Mesendoderm (in vitro differentiated cells): ENCODE results near the gene FFAR2.
A peak's percentile ranks its signal among the peaks of the same experiment; 100 is the strongest.

Source experiments
- DNase-seq: peaks from one replicate; pipeline ENCODE4 v3.0.0; 2013
- H2AK5ac ChIP-seq: 2 replicates; pipeline ENCODE4 v1.6.1; 2013; ENCODE audit warnings: low read length, inconsistent platforms
- H2BK120ac ChIP-seq: 2 replicates; pipeline ENCODE4 v1.6.1; 2013; ENCODE audit warnings: low read depth, mild to moderate bottlenecking, low read length, moderate library complexity, mixed read lengths
- H2BK15ac ChIP-seq: replicated peaks from 2 replicates; pipeline ENCODE4 v1.6.1; 2013; ENCODE audit warnings: low read depth, mild to moderate bottlenecking, moderate library complexity
- H2BK5ac ChIP-seq: 2 replicates; pipeline ENCODE4 v1.6.1; 2013; ENCODE audit warnings: low read length, inconsistent platforms
- H3K18ac ChIP-seq: 2 replicates; pipeline ENCODE4 v1.6.1; 2013; ENCODE audit warnings: mild to moderate bottlenecking, low read length, mixed read lengths
- H3K23ac ChIP-seq: one replicate; pipeline ENCODE4 v1.6.1; 2013; ENCODE audit warnings: low read length
- H3K27ac ChIP-seq: 2 replicates; pipeline ENCODE4 v1.5.1; 2013; ENCODE audit warnings: low read depth, mild to moderate bottlenecking, inconsistent platforms, low read length, moderate library complexity
- H3K27me3 ChIP-seq: 2 replicates; pipeline ENCODE4 v1.6.1; 2013; ENCODE audit warnings: low read length, control low read depth, mild to moderate bottlenecking, inconsistent platforms; ENCODE audit not compliant: insufficient read depth, poor library complexity
- H3K36me3 ChIP-seq: 2 replicates; pipeline ENCODE4 v1.6.1; 2013; ENCODE audit warnings: low read length, inconsistent platforms; ENCODE audit not compliant: control insufficient read depth, insufficient read depth
- H3K4ac ChIP-seq: one replicate; pipeline ENCODE4 v1.6.1; 2013; ENCODE audit warnings: low read depth, mild to moderate bottlenecking, low read length, moderate library complexity
- H3K4me1 ChIP-seq: 2 replicates; pipeline ENCODE4 v1.6.1; 2013; ENCODE audit warnings: low read depth, low read length, inconsistent platforms; ENCODE audit not compliant: control insufficient read depth
- H3K4me2 ChIP-seq: 2 replicates; pipeline ENCODE4 v1.6.1; 2013; ENCODE audit warnings: low read length
- H3K4me3 ChIP-seq: 2 replicates; pipeline ENCODE4 v1.5.1; 2013; ENCODE audit warnings: mild to moderate bottlenecking, low read length
- H3K56ac ChIP-seq: one replicate; pipeline ENCODE4 v1.6.1; 2013; ENCODE audit warnings: low read length
- H3K79me1 ChIP-seq: 2 replicates; pipeline ENCODE4 v1.6.1; 2013; ENCODE audit warnings: low read length, inconsistent platforms
- H3K79me2 ChIP-seq: 2 replicates; pipeline ENCODE4 v1.6.1; 2013; ENCODE audit warnings: mild to moderate bottlenecking, low read length; ENCODE audit not compliant: control insufficient read depth, insufficient read depth
- H3K9ac ChIP-seq: 2 replicates; pipeline ENCODE4 v1.6.1; 2013; ENCODE audit warnings: low read length, inconsistent platforms
- H4K5ac ChIP-seq: one replicate; pipeline ENCODE4 v1.6.1; 2013; ENCODE audit warnings: low read length
- H4K8ac ChIP-seq: one replicate; pipeline ENCODE4 v1.6.1; 2013; ENCODE audit warnings: low read depth, mild to moderate bottlenecking, control low read depth, low read length, moderate library complexity
- WGBS: extraction: QIAGEN DNeasy Blood & Tissue Kit; methylation state at CpG from one replicate; pipeline ENCODE4 v1.1.7; 2013; ENCODE audit warnings: low lambda C conversion rate, missing lambda C conversion rate; ENCODE audit not compliant: insufficient coverage; ENCODE audit errors: extremely low coverage; 5-methylcytosine and 5-hydroxymethylcytosine counted together

Gene FFAR2

DNA sequence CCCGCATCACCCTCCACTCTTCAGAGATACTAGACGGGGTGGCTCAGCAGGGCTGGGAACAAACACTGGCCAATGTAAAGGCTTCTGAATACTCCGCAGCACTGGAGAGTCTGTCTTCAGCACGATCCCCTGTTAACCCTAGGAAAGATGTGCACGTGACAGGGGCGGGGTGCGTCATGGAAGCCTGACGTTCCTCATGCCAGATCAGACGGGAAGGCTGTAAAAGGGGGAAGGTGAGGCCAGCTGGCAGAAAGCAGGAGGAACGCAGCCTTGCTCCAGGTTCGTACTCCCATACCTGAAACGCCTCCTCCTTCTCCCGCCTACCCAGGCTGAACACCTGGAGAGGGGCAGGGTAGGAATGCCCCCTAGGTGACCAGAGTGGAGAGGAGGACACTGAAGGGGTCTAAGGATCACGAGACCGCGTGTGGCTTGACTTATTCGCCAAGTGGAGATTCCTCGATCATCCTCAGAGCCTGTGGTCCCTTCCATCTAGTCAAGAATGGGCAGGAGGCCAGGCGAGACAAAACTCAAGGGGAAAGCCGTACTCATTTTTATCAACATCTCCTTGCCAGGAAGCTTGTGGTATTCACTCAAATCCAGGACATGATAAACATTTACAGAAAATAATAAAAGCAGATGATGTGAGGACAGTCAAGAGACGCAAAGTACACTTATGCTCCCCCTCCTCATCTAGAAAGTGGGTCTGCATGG, 18.2 kb upstream of the FFAR2 start:
- DNase-seq = no peak
- WGBS = 100% methylated on average over 1 of the region's 21 CpGs
- Histone ChIP-seq H2AK5ac (no peak overlapping the region), H3K9ac (no peak overlapping the region), H4K8ac (no peak overlapping the region), H2BK15ac (no peak overlapping the region), H3K27ac (no peak overlapping the region), H3K4me3 (no peak overlapping the region), H3K18ac (no peak overlapping the region), H3K4me1 (no peaks in the 10 kb centered on the region), H4K5ac (no peak overlapping the region), H3K27me3 (no peaks in the 10 kb centered on the region), H3K79me1 (no peaks in the 10 kb centered on the region), H3K4me2 (no peak overlapping the region), H3K56ac (no peak overlapping the region), H3K4ac (no peak overlapping the region), H2BK120ac (no peak overlapping the region), H3K79me2 (no peaks in the 10 kb centered on the region), H2BK5ac (no peak overlapping the region), H3K36me3 (no peaks in the 10 kb centered on the region), H3K23ac (no peak overlapping the region)

DNA sequence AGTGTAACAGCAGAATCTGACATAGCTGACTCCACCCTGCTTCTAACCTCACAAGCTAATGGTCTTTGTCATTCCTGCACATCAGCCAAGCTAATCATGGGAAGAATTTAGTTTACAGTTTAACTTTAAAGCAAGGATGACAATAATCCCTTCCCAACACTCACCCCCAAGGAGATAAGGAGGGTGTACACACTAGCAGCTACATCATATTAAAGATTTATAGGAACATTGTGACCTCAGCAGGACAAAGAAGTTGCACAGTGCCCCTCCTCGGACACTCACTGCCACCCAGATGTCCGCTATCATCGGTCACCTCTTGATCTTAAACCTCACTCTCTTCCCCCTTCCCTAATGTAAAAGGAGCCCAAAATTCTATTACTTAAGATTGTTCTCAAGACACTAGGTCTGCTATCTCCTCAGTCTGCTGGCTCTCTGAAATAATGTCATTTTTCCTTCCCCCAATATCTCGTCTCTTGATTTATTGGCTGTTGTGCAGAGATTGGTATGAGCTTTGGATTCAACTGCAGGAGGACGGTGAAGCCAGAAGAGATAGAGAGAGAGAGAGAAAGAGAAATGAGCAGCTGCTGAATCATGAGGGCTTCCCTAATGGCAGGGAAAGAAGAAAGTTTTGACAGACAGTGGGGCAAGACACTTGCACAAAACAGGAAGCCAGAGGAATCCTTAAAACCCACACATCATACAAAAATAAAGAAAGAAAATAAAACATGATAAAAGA, 17.5 kb upstream of the FFAR2 start:
- Histone ChIP-seq H2AK5ac (no peak overlapping the region), H3K4me1 (no peaks in the 10 kb centered on the region), H3K18ac (no peak overlapping the region), H4K5ac (no peak overlapping the region), H3K23ac (no peak overlapping the region), H3K27me3 (no peaks in the 10 kb centered on the region), H3K4me3 (no peak overlapping the region), H2BK120ac (no peak overlapping the region), H3K56ac (no peak overlapping the region), H3K79me1 (no peaks in the 10 kb centered on the region), H2BK15ac (no peak overlapping the region), H3K4ac (no peak overlapping the region), H2BK5ac (no peak overlapping the region), H3K79me2 (no peaks in the 10 kb centered on the region), H3K36me3 (no peaks in the 10 kb centered on the region), H4K8ac (no peak overlapping the region), H3K4me2 (no peak overlapping the region), H3K27ac (no peak overlapping the region), H3K9ac (no peak overlapping the region)
- whole genome bisulfite sequencing = no CpG with 5 or more reads among the region's 5 CpGs
- no peak for DNase-seq

DNA sequence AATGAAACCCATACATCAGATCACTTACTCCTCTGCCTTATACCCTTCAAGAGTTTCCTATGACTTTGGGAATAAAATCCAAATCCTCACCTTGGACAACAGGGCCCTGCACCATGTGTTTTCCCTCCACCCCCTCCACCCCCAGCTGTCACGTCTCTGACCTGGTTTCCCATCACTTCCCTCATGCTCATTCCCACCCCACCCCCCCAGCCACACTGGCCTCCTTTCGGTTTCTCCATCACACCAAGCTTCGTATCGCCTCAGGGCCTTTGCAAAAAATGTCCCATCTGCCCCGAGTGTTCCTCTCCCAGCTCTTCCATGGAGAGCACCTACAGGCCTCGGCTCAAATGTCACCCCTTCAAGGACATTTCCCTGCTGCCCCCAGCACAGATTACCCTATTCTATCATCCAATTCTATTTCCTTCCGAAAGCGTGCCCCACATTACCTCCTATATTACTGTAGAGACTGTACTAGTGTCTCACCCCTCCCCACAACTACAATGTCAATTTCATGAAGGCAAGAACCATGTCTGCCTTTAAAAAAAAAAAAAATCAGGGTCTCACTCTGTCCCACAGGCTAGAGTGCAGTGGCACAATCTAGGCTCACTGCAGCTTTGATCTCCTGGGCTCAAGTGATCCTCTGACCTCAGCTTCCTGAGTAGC, 16.8 kb upstream of the FFAR2 start:
- H3K79me2 ChIP-seq = no peaks in the 10 kb centered on the region
- H4K5ac ChIP-seq = no peak overlapping the region
- no peak for DNase-seq
- no peak overlapping the region for H3K4me2 ChIP-seq
- H3K27ac ChIP-seq = no peak overlapping the region
- H3K36me3 ChIP-seq = no peaks in the 10 kb centered on the region
- no peak overlapping the region for H2AK5ac ChIP-seq
- H2BK5ac ChIP-seq = no peak overlapping the region
- no peak overlapping the region for H2BK15ac ChIP-seq
- no peak overlapping the region for H4K8ac ChIP-seq
- no CpG with 5 or more reads among the region's 8 CpGs for WGBS
- no peak overlapping the region for H3K9ac ChIP-seq
- no peaks in the 10 kb centered on the region for H3K4me1 ChIP-seq
- H3K18ac ChIP-seq = no peak overlapping the region
- H2BK120ac ChIP-seq = no peak overlapping the region
- H3K23ac ChIP-seq = no peak overlapping the region
- H3K4me3 ChIP-seq = no peak overlapping the region
- no peaks in the 10 kb centered on the region for H3K79me1 ChIP-seq
- H3K56ac ChIP-seq = no peak overlapping the region
- H3K4ac ChIP-seq = no peak overlapping the region
- H3K27me3 ChIP-seq = no peaks in the 10 kb centered on the region

DNA sequence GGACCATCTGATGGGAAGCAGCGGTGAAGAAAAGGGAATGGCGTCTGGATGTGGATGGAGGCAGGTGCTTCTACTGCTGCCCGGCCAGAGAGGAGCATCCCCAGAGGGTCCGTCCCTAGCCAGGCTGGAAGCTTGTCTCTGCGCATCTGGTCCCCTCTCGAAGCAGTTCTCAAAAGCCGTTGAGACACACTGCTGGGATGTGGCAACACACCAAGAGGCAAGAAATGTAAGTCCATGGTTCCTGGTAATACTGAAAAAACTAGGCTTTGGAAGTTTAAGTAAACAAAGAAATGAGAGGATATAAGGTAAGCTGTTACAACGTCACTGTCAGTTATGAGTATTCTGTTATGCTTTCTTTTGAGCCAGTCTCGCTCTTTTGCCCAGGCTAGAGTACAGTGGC, 15.1 kb upstream of the FFAR2 start:
- H3K4me2 ChIP-seq = no peak overlapping the region
- H3K79me1 ChIP-seq = no peaks in the 10 kb centered on the region
- no peaks in the 10 kb centered on the region for H3K27me3 ChIP-seq
- H3K4me3 ChIP-seq = no peak overlapping the region
- H3K36me3 ChIP-seq = no peaks in the 10 kb centered on the region
- H3K23ac ChIP-seq = no peak overlapping the region
- H2BK5ac ChIP-seq = no peak overlapping the region
- no peak overlapping the region for H3K56ac ChIP-seq
- H3K18ac ChIP-seq = no peak overlapping the region
- no peak overlapping the region for H3K9ac ChIP-seq
- H2BK15ac ChIP-seq = no peak overlapping the region
- no peak overlapping the region for H2BK120ac ChIP-seq
- WGBS = no CpG with 5 or more reads among the region's 9 CpGs
- H3K4ac ChIP-seq = no peak overlapping the region
- DNase-seq = no peak
- H4K5ac ChIP-seq = no peak overlapping the region
- no peak overlapping the region for H3K27ac ChIP-seq
- peaks cover 4% of the 10 kb centered on the region for H3K4me1 ChIP-seq
- no peak overlapping the region for H4K8ac ChIP-seq
- H2AK5ac ChIP-seq = no peak overlapping the region
- no peaks in the 10 kb centered on the region for H3K79me2 ChIP-seq

DNA sequence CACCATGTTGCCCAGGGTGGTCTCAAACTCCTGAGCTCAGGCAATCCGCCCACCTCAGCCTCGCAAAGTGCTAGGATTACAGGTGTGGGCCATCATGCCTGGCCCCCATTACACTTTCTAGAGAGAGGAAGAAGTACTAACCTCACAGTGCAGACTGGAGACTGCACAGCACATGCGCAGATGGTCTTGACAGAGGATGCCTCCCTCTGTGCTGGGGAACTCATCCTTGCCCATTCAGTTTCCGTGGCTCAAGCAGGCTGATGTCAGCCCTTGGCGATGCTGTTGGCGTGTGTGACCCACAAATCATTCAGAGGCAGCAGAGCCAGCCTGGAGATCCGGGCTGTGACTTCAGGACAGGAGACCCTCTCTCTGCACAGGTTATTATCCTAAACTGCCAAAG, 14.6 kb upstream of the FFAR2 start:
- Histone ChIP-seq H2BK5ac (no peak overlapping the region), H3K27me3 (no peaks in the 10 kb centered on the region), H4K5ac (no peak overlapping the region), H4K8ac (no peak overlapping the region), H3K4me1 (peaks cover 4% of the 10 kb centered on the region), H3K9ac (no peak overlapping the region), H3K79me2 (no peaks in the 10 kb centered on the region), H3K27ac (no peak overlapping the region), H3K18ac (no peak overlapping the region), H3K4me2 (no peak overlapping the region), H2BK15ac (no peak overlapping the region), H3K4me3 (no peak overlapping the region), H2BK120ac (no peak overlapping the region), H3K79me1 (no peaks in the 10 kb centered on the region), H2AK5ac (no peak overlapping the region), H3K36me3 (no peaks in the 10 kb centered on the region), H3K23ac (peak overlapping the region; percentile 9), H3K4ac (no peak overlapping the region), H3K56ac (no peak overlapping the region)
- DNase-seq = no peak
- WGBS = no CpG with 5 or more reads among the region's 7 CpGs
